NK-92 treated with Interleukin-12 subunit alpha and Interleukin-12 subunit beta, amount 100 ng/mL, for 24 hours (cell line): ENCODE results near the gene USP34.
"Not testable (repeated sequence)": the region's sequence is repeated elsewhere in the genome, so short reads cannot be mapped to it uniquely, and the experiment has no call there.

ENCODE experiments used
- DNase-seq: peaks from one replicate; lab custom pipeline; 2025; lab: John Stamatoyannopoulos, UW

USP34 gene

DNA sequence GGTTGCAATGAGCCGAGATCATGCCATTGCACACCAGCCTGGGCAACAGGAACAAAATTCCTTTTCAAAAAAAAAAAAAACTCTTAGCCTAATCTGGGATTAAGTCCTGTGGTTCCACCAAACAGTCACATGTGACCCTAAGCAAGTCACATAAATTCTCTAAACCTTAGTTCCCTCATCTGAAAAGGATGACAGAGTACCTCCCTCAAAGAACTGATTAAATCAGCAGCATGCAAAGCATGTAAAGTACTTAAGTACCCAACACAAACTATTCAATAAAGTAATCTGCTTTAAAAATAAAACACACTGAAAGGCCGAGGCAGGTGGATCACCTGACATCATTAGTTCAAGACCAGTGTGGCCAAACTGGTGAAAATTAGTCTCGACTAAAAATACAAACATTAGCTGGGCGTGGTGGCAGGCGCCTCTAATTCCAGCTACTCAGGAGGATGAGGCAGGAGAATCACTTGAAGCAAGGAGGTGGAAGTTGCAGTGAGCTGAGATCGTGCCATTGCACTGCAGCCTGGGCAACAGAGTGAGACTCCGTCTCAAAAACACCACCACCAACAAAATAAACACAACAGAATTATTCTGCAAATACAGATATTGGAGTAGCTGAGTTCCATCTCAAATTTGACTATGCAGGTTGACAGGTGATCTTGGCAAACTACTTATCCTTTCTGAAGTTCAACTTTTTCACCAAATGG is 7.0 kb downstream of the USP34 start:
- no peak for DNase-seq

DNA sequence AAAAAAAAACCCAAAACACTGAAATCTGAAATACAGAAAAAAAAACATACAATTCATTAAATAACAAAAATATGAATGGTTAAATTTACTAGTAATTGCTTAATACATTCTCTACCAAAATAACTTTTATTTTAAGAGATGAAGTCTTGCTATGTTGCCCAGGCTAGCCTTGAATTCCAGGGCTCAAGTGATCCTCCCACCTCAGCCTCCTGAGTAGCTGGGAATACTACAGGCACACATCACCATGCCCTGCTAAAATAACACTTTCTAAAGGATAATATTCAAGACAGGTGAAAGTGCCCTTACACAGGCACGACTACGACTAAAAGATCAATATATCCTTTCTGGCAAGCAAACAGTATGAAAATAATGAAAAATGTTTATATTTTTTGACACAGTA is 9.5 kb downstream of the USP34 start:
- no peak for DNase-seq

DNA sequence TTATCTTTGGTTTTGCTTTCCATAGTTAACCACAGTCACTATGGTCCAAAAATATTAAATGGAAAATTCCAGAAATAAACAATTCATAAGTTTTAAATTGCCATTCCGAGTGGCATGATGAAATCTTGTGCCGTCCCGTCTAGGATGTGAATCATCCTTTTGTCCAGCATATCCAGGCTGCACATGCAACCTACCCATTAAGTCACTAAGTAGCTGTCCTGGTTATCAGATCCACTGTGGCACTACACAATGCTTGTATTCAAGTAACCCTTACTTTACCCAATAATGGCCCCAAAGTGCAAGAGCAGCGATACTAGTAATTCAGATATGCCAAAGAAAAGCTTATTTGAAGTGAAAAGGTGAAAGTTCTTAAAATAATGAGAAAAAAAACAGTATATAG is 10.7 kb downstream of the USP34 start:
- no peak for DNase-seq

DNA sequence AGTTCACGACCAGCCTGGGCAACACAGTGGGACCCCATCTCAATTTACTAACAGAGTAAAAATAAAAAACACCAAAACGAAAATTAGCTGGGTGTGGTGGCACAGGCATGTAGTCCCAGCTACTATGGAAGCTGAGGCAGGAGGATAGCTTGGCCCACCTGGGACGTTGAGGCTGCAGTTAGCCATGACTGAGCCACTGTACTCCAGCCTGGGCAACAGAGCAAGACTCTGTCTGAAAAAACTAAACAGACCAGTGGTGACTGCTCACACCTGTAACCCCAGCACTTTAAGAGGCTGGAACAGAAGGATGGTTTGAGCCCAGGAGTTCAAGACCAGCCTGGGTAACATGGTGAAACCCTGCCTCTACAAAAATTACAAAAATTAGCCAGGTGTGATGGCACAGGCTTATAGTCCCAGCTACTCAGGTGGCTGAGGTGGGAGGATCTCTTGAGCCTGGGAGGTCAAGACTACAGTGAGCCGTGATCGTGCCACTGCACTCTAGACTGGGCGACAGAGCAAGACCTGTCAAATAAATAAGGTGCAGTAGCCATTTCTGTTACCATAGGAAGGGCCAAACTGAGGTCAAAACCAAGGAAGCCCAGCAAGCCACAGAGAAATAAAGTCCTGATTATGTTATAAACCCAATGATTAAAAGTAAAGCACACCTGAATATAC is 14.0 kb downstream of the USP34 start:
- no peak for DNase-seq

DNA sequence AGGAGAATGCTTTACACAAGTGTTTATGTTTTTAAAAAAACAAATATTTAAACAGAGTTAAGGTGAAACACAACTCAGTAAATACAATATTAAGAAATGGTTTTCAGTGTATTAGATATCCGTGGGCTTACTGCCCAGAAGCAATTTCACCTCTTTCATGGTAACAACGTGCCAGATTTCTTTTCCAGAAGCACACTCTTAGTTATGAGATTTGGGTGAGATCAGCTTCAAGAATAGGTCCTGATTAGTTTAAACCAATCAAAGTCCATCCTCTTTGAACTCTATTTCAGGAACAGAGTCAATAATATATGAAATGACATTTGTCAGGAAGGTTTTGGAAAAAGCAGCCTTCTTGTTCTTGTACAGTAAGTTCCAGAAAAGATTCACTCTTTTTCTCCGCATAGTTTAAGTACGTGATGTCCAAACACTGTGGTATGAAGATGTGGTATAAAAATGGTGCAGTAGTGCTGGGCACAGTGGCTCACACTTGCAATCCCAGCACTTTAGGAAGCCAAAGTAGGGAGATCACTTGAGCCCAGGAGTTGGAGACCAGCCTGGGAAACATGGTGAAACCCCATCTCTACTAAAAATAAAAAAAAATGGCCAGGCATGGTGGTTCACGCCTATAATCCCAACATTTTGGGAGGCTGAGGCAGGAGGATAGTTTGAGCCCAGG is 14.7 kb downstream of the USP34 start:
- no peak for DNase-seq

DNA sequence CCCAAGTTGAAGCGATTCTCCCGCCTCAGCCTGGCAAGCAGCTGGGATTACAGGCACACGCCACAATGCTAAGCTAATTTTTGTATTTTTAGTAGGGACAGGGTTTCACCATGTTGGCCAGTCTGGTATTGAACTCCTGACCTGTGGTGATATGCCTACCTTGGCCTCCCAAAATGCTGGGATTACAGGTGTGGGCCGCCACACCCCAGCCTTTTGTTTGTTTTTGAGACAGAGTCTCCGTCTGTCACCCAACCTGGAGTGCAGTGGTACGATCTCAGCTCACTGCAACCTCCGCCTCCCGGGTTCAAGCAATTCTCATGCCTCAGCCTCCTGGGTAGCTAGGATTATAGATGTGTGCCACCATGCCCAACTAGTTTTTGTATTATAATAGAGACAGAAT is 15.9 kb downstream of the USP34 start:
- DNase-seq, result not testable (repeated sequence)

DNA sequence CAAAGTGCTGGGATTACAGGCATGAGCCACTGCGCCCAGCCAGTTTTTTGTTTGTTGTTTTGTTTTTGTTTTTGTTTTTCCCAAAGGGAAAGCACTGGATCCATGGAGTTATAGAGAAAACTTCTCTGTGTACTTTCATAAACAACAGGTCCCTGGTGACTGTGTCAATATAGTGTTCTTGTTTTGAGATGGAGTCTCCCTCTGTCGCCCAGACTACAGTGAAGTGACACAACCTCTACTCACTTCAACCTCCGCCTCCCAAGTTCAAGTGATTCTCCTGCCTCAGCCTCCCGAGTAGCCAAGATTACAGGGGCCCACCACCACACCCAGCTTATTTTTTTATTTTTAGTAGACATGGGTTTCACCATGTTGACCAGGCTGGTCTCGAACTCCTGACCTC is 16.5 kb downstream of the USP34 start:
- no peak for DNase-seq

DNA sequence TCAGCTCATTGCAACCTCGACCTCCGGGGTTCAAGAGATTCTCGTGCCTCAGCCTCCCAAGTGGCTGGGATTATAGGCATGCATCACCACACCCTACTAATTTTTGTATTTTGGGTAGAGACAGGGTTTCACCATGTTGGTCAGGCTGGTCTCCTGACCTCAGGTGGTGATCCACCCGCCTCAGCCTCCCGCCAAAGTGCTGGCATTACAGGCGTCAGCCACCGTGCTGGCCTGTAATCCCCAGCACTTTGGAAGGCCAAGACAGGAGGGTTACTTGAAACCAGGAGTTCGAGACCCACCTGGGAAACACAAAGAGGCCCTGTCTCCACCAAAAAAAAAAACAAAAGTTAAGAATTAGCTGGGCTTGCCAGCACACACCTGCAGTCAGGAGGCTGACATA is 18.5 kb downstream of the USP34 start:
- DNase-seq, result no peak

DNA sequence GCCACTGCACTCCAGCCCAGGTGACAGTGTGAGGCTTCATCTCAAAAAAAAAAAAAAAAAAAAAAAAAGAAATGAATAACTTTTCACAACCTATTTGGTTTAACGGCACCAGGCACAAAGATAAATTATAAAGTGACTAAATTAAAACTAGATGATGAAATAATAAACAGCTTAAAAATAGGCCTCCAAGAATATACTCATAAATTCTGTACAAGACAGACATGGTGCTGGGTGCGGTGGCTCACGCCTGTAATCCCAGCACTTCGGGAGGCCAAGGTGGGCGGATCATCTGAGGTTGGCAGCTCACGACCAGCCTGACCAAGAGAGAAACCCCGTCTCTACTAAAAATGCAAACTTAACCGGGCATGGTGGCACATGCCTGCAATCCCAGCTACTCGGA is 19.7 kb downstream of the USP34 start:
- DNase-seq, result no peak

DNA sequence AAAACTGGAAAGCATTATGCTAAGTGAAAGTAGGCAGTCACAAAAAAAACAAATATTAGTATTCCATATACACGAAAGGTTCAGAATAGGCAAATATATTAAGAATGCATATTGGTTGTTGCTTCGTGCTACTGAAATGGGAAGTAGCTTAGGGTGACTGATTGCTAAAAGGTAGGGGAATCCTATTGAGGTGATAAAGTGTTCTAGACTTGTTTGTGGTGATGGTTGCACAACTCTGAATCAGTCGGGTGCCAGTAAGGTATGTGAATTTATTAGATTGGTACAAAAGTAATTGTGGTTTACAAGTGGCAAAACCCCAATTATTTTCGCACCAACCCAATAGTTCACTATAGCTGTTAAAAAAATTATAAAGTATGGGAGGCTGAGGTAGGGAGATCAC is 20.7 kb downstream of the USP34 start:
- DNase-seq, result peak; percentile 7

DNA sequence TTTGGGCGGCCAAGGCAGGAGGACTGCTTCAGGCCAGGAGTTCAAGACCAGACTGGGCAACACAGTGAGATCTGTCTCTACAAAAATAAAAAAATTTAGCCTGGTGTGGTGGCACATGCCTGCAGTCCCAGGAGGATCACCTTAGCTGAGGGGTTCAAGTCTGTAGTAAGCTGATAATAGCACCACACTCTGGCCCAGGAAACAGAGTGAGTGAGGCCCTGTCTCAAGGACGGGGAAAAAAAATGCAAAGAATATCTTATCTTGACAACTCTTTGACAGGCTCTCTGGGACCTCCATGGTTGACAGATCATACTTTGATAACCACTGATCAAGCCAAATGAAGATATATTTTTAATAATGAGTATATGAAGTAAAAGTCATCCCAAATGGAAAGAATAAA is 22.7 kb downstream of the USP34 start:
- no peak for DNase-seq

DNA sequence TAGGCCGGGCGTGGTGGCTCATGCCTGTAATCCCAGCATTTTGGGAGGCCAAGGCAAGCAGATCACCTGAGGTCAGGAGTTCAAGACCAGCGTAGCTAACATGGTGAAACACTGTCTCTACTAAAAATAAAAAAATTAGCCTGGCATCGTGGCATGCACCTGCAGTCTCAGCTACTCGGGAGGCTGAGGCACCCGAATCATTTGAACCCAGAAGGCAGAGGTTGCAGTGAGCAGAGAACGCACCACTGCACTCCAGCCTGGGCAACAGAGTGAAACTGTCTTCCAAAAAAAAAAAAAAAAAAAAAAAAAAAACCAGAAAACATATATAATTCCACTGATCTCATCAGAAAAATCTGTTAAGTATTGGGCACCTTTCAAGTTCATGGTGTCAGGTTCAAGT is 23.9 kb downstream of the USP34 start:
- not testable (repeated sequence) for DNase-seq

DNA sequence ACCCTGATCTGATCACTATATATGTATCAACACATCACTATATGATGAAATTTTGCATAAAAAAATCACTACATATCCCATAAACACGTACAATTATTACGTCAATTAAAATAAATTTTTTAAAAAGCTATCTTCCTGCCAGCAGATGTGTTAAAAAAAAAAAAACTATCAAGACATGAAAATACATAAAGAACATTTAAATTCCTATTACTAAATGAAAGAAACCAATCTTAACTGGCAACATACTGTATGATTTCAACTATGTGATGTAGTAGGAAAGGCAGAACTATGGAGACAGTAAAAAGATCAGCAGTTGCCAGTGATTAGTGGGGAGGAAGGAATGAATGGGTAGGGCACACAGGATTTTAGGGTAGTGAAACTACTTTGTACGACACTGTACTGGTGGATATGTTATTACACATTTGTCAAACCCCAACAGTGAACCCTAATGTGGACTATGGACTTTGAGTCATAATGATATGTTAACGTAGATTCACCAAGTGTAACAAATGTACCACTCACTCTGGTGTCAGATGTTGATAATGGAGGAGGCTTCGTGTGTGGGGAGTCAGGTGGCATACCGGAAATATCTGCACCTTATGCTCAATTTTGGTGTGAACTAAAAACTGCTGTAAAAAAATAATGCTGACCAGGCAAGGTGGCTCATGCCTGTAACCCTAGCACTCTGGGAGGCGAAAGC is 27.4 kb downstream of the USP34 start:
- no peak for DNase-seq

DNA sequence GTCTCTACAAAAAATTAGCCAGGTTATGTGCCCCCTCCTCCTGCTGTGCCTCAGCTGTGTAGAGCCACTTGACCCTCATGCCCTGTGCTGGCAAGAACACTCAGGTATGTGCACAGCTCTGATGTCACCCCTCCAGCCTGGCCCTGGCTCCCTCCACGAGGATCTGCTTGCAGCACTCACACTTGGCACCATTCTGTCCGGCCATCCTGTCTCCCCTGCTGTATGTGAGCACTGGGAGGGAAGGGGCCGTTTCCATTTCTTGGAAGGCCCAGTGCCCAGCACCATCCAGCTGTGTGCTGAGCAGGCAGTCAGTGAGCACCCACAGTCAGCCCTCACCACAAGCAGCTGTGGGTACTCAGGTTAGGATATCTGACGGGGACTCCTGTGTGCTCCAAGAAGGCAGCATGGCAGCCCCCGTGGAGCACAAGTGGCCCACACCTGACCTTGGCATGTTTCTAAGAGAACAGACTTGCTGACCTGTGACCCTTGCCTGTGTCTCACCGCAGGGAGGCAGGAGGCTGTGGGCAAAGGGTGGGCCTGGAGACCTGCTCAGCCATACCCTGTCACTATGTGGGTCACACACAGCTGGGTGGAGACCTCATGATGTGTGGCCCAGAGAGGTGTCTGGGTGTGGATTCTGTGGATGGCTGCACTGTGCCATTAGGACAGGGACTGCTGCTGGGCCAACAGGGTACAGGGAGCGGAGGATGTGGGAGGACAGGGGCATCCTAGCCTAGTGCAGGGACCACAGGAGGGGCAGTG is 31.5 kb downstream of the USP34 start:
- no peak for DNase-seq

DNA sequence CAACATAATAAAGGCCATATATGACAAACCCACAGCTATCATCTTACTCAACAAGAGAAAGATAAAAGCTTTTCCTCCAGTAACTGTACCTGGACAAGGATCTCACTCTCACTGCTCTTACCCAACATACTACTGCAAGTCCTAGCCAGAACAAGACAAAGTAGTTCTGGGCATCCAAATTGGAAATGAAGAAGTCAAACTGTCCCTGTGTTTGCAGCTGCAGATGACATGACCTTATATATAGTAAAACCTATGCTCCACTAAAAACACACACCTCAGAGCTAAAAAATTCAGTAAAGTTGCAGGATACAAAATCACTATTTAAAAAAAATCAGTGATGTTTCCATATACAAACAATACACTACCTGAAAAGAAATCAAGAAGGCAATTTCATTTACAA is 32.2 kb downstream of the USP34 start:
- no peak for DNase-seq

DNA sequence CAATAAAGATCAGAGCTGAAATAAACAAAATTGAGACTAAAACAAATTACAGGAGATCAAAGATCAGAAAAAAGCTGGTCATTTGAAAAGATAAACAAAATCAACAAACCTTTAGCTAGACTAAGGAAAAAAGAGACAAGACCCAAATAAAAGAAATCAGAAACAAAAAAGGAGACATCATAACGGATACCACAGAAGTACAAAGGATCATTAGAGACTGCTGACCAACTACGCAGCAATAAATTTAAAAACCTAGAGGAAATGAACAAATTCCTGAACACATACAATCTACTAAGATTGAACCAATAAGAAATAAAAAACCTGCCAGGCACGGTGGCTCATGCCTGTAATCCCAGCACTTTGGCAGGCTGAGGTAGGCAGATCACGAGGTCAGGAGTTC is 33.7 kb downstream of the USP34 start:
- DNase-seq, result no peak

DNA sequence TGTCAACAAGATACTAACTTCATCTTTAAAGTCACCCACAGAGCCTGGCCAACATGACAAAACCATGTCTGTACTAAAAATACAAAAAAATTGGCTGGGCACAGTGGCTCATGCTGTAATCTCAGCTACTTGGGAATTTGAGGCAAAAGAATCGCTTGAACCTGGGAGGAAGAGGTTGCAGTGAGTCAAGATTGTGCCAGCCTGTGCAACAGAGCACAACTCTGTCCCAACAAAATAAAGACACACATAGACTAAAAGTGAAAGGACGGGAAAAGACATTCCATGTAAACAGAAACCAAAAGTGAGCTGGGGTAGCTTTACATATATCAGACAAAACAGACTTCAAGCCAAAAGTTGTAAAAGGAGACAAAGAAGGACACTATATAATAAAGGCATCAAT is 34.8 kb downstream of the USP34 start:
- DNase-seq, result no peak

DNA sequence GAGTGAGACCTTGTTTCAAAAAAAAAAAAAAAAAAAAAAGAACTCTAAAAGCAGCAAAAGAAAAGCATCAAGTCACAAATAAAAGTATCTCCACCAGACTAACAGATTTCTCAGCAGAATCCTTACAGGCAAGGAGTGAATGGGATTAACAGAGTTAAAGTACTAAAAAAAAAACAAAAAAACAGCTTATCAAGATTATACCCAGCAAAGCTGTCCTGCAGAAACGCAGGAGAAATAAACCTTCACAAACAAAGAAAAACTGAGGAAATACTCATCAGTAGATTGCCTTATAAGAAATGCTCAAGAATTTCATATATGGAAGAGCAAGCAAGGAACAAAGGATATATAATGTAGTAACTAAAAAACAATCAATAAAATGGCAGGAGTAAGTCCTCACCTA is 35.6 kb downstream of the USP34 start:
- no peak for DNase-seq

DNA sequence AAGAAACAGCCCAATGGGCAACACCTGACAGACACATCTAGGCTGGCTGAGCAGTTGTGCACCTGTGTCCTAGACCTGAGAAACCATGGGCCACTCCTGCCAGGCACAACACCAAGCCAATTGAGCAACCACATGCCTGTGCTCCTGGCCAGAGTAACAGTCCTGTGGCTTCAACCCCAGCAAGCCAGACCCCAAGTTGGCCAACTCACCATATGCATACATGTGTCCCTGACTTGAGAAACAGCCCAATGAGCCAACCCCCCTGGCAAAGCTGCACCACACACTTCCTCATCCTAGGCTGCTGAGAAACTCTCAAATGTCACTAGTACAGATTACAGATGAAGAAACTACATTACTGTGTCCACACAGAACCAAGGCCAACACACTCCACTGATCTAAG is 36.6 kb downstream of the USP34 start:
- no peak for DNase-seq

DNA sequence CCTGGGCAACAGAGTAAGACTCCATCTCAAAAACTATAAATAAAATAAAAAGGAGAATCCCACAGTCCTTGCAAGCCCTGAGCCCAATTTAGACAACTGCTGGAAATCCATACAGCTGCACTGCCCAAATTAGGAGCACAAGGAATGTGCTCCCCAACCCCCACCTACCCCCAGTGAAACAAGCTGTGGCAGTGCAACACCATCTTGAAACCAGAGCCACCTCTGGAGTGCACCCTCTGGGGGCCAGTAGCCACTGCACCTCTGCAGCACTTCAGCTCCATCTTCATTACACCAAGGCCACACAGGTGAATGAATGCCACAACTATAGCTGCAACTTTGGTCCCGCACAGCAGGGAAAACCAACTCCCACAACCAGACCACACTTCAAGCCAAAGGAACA is 37.3 kb downstream of the USP34 start:
- DNase-seq, result no peak

DNA sequence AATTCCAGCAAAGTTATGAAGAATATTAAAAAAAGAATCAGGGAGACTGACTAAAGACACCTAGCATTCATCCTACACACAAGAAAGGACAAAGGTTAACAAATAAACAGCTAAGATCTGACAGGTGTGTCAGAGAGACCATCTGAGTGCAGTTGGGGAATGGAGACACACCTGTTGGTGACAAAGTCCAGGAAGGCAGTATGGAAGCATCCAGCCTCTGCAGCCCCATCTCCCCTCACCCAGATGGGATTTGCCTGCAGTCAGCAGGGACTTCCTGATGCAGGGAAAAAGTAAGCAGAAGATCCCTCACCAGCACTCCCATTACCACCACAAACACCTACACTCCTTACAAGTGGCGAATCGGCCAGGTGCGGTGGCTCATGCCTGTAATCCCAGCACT is 37.9 kb downstream of the USP34 start:
- no peak for DNase-seq

DNA sequence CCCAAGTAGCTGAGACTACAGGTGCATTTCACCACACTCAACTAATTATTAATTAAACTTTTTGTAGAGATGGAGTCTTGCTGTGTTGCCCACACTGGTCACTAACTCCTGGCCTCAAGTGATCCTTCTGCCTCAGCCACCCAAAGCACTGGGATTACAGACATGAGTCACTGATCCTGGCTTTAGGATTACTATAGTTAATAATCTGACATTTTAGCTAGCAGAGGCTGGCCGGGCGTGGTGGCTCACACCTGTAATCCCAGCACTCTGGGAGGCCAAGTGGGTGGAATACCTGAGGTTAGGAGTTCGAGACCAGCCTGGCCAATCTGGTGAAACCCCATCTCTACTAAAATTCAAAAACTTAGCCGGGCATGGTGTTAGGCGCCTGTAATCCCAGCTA is 39.5 kb downstream of the USP34 start:
- no peak for DNase-seq
